NT2/D1 (cell line): ENCODE data around the gene MCCC2.
"Not testable (repeated sequence)": the region's sequence is repeated elsewhere in the genome, so short reads cannot be mapped to it uniquely, and the experiment has no call there.

Source experiments
- DNase-seq: peaks from one replicate; pipeline ENCODE4 v3.0.0-alpha.2; 2011; ENCODE audit warnings: low read depth, low spot score
- H3K27me3 ChIP-seq: 2 replicates; pipeline ENCODE4 v1.6.0; 2011; ENCODE audit warnings: mild to moderate bottlenecking; ENCODE audit not compliant: insufficient read length, insufficient read depth
- H3K36me3 ChIP-seq: 2 replicates; pipeline ENCODE4 v1.6.1; 2011; ENCODE audit warnings: mild to moderate bottlenecking, low read length, mixed read lengths; ENCODE audit not compliant: insufficient read depth, insufficient read length
- H3K4me1 ChIP-seq: 2 replicates; pipeline ENCODE4 v1.5.1; 2011; ENCODE audit not compliant: insufficient read depth, insufficient read length
- H3K4me3 ChIP-seq: 2 replicates; pipeline ENCODE4 v1.5.1; 2011; ENCODE audit warnings: low read depth; ENCODE audit not compliant: insufficient read length
- H3K9ac ChIP-seq: 2 replicates; pipeline ENCODE4 v1.6.0; 2011; ENCODE audit warnings: low read depth; ENCODE audit not compliant: insufficient read length
- H3K9me3 ChIP-seq: 2 replicates; pipeline ENCODE4 v1.5.1; 2011; ENCODE audit warnings: mild to moderate bottlenecking, low read length; ENCODE audit not compliant: insufficient read depth
- SUZ12 ChIP-seq: IDR thresholded peaks from 2 replicates; pipeline ENCODE4 v1.6.1; 2011; ENCODE audit not compliant: insufficient read length, insufficient read depth; ENCODE audit errors: extremely low read depth
- YY1 ChIP-seq: IDR thresholded peaks from 2 replicates; pipeline ENCODE4 v1.6.1; 2011; ENCODE audit not compliant: insufficient read length, insufficient read depth
- ZNF274 ChIP-seq: IDR thresholded peaks from 2 replicates; pipeline ENCODE4 v1.6.1; 2011; ENCODE audit warnings: mild to moderate bottlenecking, low read depth, low read length

MCCC2 gene

DNA sequence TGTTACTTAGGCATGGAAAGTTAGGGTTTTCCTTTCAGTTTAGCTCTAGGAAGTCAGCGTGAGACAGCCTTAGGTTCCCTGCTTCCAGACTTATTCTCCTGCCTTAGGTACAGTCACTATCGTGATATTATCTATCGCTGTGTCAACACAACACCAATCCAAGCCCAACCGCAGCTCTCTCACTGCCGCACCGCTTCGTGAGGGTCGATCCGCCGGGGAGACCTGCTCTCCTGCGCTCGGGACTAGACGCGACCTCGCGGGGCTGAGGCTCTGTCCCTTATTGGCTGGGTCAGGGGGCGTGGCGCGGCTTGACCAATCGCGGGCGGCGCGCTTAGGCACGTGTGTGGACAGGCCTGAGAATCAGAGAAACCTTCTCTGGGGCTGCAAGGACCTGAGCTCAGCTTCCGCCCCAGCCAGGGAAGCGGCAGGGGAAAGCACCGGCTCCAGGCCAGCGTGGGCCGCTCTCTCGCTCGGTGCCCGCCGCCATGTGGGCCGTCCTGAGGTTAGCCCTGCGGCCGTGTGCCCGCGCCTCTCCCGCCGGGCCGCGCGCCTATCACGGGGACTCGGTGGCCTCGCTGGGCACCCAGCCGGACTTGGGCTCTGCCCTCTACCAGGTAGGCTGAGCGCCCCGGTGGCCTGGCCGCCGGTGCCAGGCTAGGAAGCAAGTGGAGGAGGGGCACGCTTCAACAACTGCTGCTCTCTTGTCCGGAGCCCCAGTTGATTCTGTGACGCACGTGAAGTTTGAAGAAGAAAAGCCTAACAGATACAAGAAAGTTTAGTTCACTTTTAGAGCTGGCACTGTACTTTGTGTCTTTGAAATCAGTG is at the start of gene MCCC2:
TSS of gene MCCC2 (plus strand) at position 400 of the 825 bp plus-strand sequence. CDS start at position 486, 86 bp downstream.
- no peaks in the 10 kb centered on the region for H3K36me3 ChIP-seq
- H3K27me3 ChIP-seq, result no peaks in the 10 kb centered on the region
- no peaks in the 10 kb centered on the region for H3K4me1 ChIP-seq
- H3K4me3 ChIP-seq, result peak within 1 kb of the TSS; percentile 88
- peak; percentile 88 for DNase-seq
- TF ChIP-seq ZNF274 (no peak), YY1 (no peak), SUZ12 (no peak)
- no peaks in the 10 kb centered on the region for H3K9me3 ChIP-seq
- H3K9ac ChIP-seq, result peak within 1 kb of the TSS; percentile 89

DNA sequence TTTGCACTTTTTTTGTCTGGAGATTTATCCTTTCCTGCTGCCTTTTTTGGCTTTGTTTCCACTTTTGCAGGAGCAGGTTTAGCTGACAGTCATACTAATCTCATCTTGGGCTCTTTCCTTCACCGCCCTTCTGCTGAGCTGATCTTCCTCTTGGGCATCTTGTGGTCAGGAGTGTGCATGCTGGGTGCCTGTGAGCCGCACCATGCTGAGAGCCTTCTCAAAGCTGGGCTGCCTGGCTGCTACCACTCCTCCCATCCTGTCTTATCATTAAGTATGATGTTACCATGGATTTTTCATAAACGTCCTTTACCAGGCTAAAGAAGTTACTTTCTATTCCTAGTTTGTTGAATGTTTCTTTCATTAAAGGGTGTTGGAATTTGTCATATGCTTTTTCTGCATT is 49.5 kb upstream of the MCCC2 start:
- Histone ChIP-seq H3K4me3 (no peak overlapping the region), H3K9ac (no peak overlapping the region), H3K27me3 (no peaks in the 10 kb centered on the region), H3K36me3 (peaks cover 44% of the 10 kb centered on the region), H3K4me1 (peaks cover 5% of the 10 kb centered on the region), H3K9me3 (no peaks in the 10 kb centered on the region)
- no peak for DNase-seq
- TF ChIP-seq ZNF274 (no peak), SUZ12 (no peak), YY1 (no peak)

DNA sequence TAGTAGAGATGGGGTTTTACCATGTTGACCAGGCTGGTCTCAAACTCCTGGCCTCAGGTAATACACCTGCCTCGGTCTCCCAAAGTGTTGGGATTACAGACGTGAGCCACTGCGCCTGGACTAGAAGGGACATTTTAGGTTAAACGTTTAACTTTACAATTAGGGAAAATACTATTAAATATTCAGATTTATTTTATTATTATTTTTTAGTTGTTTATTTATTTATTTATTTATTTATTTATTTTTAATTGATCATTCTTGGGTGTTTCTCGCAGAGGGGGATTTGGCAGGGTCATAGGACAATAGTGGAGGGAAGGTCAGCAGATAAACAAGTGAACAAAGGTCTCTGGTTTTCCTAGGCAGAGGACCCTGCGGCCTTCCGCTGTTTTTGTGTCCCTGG is 36.3 kb upstream of the MCCC2 start:
- not testable (repeated sequence) for H3K27me3 ChIP-seq, H3K4me1 ChIP-seq, H3K9ac ChIP-seq, H3K4me3 ChIP-seq, H3K9me3 ChIP-seq, DNase-seq
- peaks cover 49% of the 10 kb centered on the region for H3K36me3 ChIP-seq

DNA sequence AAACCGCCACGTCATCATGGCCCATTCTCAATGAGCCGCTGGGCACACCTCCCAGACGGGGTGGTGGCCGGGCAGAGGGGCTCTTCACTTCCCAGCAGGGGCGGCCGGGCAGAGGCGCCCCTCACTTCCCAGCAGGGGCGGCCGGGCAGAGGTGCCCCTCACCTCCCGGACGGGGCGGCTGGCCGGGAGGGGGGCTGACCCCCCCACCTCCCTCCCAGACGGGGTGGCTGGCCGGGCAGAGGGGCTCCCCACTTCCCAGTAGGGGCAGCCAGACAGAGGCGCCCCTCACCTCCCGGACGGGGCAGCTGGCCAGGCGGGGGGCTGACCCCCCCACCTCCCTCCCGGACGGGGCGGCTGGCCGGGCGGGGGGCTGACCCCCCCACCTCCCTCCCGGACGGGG is 35.6 kb upstream of the MCCC2 start:
- not testable (repeated sequence) for H3K4me1 ChIP-seq, H3K9ac ChIP-seq, H3K27me3 ChIP-seq, DNase-seq, H3K4me3 ChIP-seq, H3K9me3 ChIP-seq
- peaks cover 55% of the 10 kb centered on the region for H3K36me3 ChIP-seq

DNA sequence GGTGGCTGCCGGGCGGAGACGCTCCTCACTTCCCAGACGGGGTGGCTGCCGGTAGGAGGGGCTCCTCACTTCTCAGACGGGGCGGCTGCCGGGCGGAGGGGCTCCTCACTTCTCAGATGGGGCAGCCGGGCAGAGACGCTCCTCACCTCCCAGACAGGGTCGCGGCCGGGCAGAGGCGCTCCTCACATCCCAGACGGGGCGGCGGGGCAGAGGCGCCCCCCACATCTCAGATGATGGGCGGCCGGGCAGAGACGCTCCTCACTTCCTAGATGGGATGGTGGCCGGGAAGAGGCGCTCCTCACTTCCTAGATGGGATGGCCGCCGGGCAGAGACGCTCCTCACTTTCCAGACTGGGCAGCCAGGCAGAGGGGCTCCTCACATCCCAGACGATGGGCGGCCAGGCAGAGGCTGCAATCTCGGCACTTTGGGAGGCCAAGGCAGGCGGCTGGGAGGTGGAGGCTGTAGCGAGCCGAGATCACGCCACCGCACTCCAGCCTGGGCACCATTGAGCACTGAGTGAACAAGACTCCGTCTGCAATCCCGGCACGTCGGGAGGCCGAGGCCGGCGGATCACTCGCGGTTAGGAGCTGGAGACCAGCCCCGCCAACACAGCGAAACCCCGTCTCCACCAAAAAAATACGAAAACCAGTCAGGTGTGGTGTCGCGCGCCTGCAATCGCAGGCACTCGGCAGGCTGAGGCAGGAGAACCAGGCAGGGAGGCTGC is 35.0 kb upstream of the MCCC2 start:
- H3K36me3 ChIP-seq, result peaks cover 57% of the 10 kb centered on the region
- not testable (repeated sequence) for H3K9ac ChIP-seq, H3K27me3 ChIP-seq, DNase-seq, H3K4me3 ChIP-seq, H3K4me1 ChIP-seq, H3K9me3 ChIP-seq

DNA sequence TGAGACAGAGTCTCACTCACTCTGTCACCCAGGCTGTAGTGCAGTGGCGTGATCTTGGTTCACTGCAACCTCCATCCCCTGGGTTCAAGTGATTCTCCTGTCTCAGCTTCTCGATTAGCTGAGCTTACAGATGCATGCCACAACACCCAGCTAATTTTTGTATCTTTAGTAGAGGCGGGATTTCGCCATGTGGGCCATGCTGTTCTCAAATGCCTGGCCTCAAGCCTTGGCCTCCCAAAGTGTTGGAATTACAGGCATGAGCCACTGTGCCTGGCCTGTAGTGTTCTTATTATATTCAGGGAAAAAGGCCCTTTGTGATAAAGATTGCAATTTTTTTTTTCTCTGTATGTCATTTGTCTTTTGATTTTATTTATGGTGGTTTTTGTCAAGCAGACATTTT is 24.0 kb upstream of the MCCC2 start:
- TF ChIP-seq ZNF274, result no peak
- TF ChIP-seq SUZ12, result no peak
- no peak for TF ChIP-seq YY1
- H3K4me3 ChIP-seq, result no peak overlapping the region
- no peaks in the 10 kb centered on the region for H3K4me1 ChIP-seq
- H3K27me3 ChIP-seq, result no peaks in the 10 kb centered on the region
- no peaks in the 10 kb centered on the region for H3K9me3 ChIP-seq
- no peak overlapping the region for H3K9ac ChIP-seq
- DNase-seq, result no peak
- H3K36me3 ChIP-seq, result peaks cover 60% of the 10 kb centered on the region

DNA sequence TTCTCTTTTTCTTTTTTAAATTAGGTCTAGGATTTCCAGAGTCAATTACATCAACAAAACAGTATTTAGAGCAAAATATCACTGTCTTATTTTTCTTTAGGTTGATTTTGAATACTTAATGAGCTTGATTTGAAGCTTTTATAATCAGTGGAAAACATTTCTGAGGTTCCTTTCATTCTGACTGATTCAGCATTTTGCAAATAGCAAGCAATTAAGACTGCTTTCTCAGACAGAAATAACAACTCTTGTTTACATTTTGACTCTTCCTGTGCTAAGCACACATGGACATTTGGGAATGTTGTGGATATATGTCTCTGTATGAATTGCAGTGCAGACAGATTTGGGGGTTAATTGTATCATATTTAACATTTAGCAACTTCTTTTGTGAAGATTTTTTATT is 22.2 kb upstream of the MCCC2 start:
- Histone ChIP-seq H3K4me1 (no peaks in the 10 kb centered on the region), H3K9me3 (no peaks in the 10 kb centered on the region), H3K9ac (no peak overlapping the region), H3K27me3 (no peaks in the 10 kb centered on the region), H3K36me3 (peaks cover 59% of the 10 kb centered on the region), H3K4me3 (no peak overlapping the region)
- no peak for DNase-seq
- TF ChIP-seq ZNF274 (no peak), YY1 (no peak), SUZ12 (no peak)
